Fibroblast of the conjunctiva (primary cell): Measurements from ENCODE around the gene NRXN3.

Experiments
- DNase-seq: peaks from one replicate; pipeline ENCODE4 v3.0.0-alpha.2; 2010; ENCODE audit warnings: low read depth

Gene NRXN3

DNA sequence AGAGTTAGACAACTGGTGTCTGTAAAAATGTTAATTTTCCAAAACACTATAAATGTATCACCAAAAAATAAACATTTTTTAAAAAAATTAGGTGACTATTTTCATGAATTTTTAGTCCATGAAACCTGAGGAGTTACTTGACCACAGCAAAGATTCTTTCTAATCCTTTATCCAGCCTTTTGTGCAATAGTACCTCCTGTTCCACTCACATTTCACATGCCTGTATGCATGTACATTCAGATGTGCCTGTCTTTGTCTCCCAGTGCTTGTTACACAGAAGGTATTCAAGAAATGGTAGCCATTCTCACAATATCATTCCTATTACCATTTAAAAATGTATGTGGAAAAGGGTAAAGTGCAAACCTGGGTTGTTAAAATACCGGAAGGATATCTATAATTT, 1184.2 kb downstream of the NRXN3 start:
- no peak for DNase-seq

DNA sequence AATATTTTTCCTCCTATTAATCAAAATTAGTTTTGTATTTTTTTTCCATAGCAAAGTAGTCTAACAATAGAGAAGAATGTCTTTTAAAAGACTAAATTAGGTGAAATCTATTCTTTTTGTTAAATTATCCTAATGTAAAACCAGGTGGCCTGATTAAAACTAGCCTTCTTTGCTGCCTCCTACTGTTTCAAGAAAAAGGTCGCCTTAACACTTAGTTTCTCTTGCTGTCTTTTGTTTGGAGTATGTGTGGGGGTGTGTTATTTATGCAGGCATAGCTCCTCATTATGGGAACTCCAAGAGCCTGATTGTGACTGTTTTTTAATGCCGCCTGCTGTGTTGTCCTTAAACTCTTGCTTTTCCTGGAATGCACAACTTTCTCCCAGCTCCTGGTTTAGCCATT, 1185.9 kb downstream of the NRXN3 start:
- no peak for DNase-seq

DNA sequence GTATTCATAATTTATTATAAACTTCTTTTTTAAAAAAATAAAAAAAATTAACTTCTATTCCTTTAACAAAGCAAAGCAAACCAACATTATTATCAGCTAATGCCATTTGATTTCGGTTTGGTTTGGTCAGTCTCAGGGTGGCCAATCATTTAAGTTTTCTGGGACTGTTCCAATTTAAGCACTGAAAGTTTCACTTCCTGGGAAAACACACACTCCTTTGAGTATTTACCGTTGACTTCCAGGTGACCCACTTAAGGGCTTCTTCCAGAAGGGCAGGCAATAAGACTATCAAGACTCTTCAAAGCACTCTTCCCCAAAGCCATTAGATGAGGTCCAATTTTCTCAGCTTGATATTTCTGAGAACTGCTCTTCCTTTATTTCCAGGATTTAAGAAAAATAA, 1187.1 kb downstream of the NRXN3 start:
- DNase-seq: no peak

DNA sequence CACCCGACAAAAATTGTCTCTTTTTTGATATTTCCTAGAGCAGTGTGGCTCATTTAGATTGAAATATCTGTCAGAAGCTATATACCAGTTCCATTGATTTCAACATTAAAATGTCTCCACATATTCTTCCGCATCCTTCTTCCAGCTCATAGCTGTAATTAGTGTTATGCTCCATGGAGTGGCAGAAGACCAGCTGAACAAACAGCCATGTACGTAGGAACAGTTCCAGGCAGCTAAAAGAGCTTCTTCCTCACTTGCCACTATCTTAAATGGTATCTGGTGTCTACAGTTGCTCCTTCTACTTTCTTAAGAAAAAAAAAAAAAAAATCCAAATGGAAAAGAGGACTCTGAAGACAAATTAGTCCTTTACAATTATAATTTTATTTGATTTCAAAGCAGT, 1193.1 kb downstream of the NRXN3 start:
- no peak for DNase-seq

DNA sequence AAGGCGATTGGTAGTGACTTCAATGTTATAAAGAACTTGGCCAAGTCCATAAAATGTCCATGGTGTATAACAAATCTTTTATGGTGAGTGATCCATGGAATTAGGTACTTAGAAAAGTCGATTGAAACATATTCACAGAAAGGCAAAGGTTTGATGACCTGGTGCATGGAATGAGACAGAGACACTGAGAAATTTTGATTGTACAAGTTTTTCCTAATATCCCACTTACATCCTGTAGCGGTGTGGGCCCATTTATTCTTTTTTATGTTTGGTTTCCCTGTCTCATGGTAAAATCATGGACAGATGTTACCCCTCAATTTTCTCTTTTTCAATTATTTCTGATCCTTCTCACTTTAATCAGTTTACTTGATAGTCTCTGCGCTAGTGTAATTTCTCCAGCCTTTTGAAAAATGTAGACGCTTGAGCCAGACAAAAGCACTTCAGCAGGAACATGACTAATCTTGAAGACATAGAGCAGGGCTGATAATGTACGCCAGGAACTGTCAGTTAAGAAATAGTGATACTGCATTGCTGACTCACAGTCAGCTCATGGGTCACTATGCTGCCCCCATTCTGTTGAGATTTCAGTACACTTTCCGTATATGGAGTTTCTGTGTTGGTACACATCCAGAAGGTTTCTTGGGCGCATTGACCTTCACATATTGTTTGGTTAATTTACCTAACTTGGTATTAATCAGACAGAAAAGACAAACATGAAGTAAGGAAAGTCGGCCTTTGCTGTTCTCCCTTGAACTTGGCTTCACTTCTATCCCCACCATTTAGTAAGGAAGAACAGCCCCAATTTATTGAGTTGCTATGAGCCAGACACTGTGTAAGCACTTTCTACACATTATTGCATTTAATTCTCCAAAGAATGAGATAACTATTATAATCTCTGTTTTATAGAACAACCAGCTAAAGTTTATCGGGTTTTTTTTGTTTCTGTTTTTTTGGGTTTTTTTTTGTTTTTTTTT, 1199.5 kb downstream of the NRXN3 start:
- DNase-seq: peak; percentile 70

DNA sequence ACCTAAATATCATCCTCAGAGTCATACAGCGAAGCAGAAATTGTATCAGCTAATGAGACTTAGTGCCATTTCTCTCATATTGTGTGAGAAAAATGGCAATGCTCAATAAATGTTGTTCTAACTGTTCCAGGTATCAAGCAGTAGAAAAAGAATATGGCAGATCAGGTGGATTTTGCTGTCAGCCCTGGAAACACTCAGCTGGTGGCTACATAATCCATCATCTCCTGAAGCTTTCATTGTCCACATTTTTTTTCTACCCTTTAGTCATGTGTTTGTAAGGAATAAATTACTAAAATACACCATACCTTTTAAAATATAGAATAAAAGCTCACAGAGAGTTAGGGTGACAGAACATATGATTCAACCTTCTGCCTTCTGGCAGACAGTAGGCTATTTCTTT, 1200.8 kb downstream of the NRXN3 start:
- DNase-seq: no peak

DNA sequence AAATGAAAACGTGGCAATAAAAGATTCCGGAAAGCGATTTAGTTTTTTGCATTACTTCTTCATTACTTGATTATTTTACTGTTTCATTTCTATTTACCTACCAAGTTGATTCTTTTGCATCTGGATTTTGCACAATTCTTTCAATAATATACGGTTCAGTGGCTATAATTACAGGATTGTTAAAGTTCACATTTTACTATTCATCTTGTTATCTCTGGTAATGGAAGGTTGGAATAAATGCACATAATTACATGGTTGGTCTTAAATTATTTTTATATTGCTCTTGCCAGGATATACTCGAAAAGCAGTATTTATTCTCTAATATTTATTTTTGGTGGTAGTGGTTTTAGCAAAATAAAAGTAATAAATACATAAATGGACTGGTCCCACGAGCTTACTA, 1203.3 kb downstream of the NRXN3 start:
- DNase-seq: no peak

DNA sequence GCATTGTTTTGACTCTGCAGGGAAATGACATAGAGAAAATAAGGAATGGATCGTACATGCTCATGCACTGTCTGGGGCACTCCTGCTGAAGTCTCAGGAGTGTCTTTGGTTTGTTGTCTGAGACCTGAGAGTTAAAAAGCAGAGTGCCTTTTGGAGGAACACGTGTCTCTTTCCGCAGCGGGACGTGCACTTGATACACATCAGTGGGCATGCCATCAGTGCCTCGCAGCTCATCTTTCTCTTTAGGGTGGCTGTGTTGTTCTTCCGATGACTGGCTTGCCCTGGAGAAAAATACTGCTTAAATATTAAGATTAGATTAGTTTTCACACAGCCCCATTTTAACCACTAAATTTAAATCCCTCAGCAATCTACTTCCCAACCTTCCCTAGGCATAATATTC, 1205.2 kb downstream of the NRXN3 start:
- no peak for DNase-seq

DNA sequence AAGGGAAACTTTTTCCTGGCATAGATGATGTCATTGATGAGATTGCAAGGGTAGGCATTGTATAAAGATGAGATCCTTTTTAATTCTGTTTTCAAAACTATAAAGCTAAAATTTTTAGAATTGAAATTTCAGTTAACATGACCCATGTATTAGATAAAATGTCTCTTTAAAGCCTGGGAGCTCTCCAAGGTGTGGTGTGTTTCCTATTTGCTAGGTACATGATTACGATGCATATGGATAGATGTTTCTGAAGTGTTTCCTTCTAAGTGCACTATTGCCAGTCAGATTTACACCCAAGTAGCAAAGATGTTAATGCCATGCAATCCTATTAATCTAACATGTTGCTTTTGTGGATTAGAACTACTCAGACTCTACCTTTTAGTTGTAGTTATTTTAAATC, 1206.4 kb downstream of the NRXN3 start:
- DNase-seq: no peak

DNA sequence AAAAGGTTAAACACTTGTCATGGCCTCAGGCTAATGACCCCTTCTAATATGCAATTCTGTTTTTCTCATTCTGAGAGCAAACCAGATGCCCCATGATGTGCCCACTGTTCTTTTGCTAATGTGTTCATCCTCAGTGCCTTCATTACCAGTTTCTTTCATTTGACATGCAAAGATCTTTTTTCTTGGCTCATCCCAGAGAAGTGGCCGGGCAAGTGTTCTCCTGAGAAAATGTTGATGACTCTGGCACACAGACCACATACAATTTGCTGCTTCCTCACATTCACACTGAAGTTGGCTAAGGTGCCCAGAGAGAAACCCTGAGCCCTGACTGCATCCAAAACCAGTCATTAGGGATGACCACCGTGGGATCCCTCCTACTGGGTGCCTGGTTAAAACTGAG, 1207.8 kb downstream of the NRXN3 start:
- DNase-seq: no peak

DNA sequence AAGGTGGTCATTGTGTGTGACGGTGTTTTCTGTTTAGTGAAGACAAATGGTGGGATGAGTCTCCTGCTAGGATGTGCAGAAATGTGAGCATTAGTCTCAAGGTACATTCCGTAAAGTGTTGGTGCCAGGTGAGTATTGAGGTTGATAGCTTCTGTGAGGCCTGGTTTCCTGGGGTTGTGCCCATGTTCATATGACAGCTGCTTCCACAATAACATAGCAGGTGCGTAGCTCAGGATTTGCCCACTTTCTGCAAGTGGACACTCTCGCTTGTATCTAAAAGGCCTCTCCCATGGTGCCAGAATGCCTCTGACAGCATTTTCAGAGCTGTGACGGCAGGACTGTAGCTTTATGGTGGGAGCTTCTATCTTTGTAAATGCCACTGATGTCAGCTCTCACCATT, 1209.1 kb downstream of the NRXN3 start:
- no peak for DNase-seq

DNA sequence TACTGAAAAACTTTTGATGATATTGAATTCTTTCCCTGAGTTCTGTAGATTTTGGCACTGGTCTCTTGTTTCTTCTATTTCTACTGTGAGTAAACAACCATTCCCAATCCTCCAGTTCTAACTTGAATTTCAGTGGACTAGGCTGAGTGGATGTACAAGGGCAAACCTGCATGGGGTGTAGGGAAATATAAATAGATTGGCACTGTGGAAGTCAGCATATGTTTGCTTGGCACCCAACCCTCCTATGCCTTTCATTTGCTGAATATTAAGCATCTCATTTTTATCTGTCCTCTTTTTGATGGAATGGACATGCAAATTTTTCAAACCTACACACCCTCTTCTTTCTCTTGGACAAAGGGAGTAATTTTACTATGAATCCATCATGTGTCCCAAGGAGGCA, 1212.9 kb downstream of the NRXN3 start:
- no peak for DNase-seq

DNA sequence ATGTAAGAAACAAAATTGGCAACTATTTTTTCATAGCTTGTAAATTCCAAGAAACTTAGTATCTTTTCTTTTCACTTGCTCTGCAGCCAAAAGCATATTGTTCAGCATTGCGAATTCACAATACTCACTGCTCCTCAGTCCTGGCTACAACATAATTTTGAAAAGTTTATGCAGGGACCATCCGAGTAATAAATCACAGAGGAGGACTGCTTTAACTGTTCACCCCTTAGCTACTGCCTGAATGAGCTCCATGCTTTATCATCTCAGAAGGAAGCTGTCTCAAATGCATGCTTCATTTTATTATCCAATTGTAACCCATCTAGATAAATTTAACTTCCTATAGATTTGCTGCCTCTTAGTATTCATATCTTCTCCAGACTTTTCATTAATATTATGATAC, 1213.3 kb downstream of the NRXN3 start:
- no peak for DNase-seq

DNA sequence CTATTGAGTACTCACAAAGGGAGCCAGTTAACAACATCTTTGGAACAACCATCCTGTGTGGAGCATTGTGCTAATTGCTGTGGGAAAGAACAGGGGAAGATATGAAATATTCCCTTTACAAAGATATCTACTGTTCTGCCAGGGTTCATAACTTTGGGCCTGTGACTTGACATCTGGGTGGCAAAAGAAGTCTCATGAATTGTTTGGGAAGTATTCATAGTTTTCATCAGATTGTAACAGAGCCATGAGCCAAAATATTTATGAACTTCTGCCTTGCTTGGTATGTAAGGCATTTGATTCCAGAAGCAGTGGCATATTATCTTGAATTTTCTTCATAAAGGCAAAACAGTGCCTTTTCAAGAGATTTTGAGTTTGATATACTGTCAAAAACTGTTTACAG, 1224.9 kb downstream of the NRXN3 start:
- DNase-seq: no peak

DNA sequence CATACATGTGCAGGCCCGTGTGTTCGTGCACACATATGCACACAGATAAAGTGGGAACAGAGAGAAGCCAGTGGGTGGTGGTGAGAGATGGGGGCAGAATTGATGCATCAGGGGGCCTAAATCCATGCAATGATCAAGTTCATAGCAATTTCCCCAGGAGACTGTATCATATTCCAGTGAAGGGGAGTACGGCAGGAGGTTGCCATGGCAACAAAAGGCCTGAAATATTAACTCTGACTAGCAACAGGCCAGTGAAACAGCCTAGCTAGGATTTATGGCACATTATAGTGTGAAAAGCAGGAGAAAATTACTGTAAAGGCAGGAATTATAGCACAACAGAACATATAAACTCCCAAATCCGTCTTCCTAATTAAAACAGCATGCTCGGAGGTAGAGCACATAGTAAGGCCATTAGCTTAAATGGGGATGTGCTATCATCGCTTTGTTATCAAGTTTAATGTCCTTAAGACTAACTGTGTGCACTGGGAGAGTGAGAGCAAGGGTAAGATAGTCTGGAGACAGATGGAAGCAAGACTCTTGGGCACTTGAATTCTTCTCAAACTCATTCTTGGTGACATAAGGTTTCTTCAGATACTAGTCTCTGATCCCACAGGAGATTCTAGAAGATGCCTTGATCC, 1234.8 kb downstream of the NRXN3 start:
- no peak for DNase-seq

DNA sequence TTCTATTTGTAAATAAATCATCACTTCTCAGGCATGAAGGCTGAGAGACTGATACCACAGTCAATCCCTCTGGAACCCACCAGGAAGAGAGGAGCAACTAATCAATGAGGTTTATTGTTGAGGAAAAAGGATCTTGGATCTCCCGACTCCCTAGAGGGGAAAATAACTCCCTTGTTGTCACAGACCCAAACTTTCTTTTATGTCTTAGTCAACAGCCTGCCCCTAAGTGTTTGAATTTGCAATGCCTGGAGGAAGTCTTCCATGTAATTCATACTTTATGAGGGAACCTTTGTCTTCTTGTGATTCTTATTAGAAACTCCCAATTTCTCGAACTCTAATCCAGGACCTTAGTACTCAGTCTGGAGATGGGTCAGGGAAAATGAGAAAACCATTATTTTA, 1235.3 kb downstream of the NRXN3 start:
- DNase-seq: no peak

DNA sequence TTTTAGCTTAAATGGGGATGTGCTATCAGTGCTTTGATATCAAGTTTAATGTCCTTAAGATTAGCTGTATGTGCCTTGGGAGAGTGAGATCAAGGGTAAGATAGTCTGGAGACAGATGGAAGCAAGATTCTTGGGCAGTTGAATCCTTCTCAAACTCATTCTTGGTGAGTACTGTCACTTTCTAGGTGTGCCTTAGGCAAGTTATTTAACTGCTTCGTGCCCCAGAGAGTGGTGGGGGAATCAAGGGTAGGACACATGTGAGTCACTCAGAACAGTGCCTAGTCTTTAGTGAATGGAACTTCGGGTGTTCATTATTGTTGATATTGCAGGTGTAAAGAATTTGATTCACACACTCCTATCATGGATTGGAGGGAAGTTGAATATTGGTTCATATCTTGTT, 1237.4 kb downstream of the NRXN3 start:
- DNase-seq: no peak

DNA sequence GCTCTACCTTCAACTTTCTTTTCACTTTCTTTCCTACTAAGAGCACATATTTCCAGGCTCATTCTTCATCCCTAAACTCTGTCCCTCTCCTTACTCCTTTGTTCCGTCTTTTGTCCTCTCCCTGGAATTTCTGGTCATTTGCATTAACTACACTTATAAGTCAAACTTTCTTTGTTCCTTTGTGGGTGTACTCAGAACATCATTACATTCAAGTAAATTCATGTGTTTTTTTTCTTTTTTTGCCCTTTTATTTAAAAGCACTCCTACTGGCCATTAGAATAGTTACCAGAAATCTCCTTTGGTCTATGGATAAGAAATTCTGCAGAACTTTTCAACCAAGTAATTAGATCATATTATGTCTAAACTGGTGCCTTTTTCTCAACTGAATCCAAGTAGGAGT, 1238.5 kb downstream of the NRXN3 start:
- no peak for DNase-seq

DNA sequence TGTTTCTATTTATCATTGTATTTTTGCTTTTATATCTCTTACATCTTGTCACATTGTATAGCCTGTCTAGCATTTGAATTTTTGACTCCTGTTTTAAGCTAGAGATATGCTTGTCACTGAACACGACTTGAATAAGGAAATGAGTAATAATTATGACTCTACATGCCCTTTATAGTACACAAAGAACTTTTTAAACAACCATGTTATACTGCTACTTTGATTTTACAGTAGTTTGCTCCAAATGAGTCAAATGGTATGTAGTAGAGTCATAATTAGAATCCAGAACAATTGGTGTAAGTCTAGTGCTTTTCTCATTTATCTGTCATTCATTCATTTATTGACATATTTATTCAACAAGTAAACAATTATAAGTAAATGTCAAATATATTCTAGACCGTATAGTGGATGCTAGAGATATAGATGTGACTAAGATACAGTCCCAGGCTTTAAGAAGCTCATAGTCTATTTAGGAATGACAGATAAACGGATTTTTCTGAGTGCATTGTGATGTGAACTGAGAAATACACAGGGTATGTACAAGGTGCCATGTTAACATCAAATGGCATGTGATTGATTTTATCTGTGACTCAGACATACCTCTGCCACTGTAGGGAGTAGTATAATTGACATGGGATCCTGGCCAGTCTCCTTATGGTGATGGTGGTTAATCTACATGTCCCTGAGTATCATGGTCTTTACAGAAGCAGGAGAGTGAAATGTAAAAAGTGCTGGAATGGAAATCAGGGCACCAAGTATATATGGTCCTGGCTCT, 1241.4 kb downstream of the NRXN3 start:
- DNase-seq: no peak

DNA sequence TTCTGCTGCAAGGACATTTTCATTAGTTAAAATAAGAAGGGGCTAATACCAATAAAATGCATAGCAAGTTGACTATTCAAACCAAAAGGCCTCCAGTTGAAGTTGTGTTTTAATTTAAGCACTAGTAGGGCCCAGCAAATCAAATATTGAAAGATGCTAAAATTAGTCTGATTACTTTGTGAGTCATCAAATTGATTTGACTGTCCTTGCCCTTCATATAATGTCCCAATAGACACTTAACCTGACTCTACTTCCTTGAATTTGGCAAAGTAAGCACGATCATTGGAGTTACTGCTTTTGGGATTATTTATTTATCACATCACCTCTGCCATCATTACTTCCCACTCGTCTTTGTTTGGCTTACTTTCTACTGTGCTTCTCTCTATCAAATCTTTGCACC, 1242.6 kb downstream of the NRXN3 start:
- no peak for DNase-seq

DNA sequence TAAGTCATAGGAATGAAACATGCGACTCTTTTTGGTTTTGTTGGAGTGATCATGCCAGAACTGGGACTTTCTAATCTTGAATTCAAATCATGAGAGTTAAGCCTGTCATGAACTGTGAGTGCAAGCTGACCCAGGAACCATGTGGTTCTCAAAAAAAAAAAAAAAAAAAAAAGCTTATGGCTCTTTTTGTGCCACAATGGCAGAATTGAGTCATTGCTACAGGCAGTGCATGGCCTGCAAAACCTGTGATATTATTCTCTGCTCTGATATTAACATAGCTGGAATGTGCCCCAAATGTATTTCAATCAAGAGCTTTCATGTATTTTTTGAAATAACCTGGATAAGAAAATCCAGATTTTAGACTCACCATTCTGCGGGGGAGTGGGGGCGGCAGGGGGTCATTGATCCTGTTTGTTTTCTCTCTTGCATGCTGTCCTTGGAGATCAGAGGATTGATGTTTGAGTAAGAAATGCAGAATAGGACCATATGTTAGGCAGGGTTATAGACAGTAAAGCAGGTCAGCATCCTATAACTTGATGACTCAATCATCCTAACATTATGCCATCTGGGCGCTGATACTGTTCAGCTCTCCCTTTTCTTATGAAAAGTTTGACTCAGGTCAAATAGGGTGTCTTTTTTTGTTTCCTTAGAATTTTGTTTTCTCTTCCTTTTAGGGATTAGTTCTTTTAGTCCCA, 1243.7 kb downstream of the NRXN3 start:
- DNase-seq: no peak

DNA sequence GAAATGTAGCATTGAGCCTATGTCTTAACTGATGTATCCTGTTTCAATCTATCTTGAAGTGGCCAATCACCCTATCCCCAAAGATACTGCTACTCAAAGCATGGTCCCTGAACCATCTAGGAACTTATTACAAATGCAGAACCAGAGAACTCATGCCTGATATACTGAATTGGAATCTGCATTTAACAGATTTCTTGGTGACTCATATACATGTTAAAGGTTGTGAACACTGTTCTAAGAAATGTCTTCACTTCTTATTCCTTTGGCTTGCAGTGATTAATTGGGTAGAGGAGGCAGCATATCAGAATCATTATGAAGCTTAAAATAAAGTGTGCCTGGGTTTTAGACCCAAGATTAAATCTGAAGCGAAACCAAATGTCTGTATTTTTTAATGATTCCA, 1245.6 kb downstream of the NRXN3 start:
- DNase-seq: no peak
